Tibial nerve (tissue), 4 donors: ENCODE measurements around the gene USP13.

Source experiments
- EP300 ChIP-seq, 2 donors: sonication (generic); formaldehyde crosslinking; IDR thresholded peaks; one replicate each; pipeline ENCODE4 v1.6.1; 2017; ENCODE audit warnings: antibody characterized with exemption in 2 of 2, mild to moderate bottlenecking in 1 of 2
- POLR2A ChIP-seq, 2 donors: fragments of 450-650 bp; IDR thresholded peaks; one replicate each; pipeline ENCODE4 v1.6.1; 2017; ENCODE audit warnings: antibody characterized with exemption in 2 of 2, mild to moderate bottlenecking in 2 of 2, moderate library complexity in 2 of 2
- TF ChIP-seq, protein P1 (sequence below), 5 experiments: fragments of 200-600 bp in 3 of 5; fragments of 450-650 bp in 2 of 5; sonication (generic) in 3 of 5; IDR thresholded peaks; one replicate each; pipeline ENCODE4 v1.5.1; 2016 to 2019; ENCODE audit warnings: antibody characterized with exemption in 5 of 5, mild to moderate bottlenecking in 3 of 5, moderate library complexity in 2 of 5

DNA sequence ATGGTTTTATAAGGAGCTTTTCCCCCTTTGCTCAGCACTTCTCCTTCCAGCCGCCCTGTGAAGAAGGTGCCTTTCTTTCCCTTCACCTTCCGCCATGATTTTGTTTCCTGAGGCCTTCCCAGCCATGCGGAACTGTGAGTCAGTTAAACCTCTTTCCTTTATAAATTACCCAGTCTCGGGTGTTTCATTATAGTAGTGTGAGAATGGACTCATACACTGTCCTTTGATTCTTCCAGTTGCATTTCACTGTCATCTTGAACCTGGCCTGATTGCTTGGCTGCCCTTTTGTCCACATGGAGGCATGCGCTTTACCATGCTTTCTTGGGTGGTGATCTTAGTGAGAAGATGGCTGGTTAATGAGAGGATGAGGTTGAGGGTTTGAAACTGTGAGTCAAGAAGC is 23.2 kb downstream of the USP13 start:
- TF ChIP-seq, protein P1, sequence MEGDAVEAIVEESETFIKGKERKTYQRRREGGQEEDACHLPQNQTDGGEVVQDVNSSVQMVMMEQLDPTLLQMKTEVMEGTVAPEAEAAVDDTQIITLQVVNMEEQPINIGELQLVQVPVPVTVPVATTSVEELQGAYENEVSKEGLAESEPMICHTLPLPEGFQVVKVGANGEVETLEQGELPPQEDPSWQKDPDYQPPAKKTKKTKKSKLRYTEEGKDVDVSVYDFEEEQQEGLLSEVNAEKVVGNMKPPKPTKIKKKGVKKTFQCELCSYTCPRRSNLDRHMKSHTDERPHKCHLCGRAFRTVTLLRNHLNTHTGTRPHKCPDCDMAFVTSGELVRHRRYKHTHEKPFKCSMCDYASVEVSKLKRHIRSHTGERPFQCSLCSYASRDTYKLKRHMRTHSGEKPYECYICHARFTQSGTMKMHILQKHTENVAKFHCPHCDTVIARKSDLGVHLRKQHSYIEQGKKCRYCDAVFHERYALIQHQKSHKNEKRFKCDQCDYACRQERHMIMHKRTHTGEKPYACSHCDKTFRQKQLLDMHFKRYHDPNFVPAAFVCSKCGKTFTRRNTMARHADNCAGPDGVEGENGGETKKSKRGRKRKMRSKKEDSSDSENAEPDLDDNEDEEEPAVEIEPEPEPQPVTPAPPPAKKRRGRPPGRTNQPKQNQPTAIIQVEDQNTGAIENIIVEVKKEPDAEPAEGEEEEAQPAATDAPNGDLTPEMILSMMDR (IDR thresholded peaks at IDR 0.05): no peak
- TF ChIP-seq POLR2A (IDR thresholded peaks at IDR 0.05) (no peak), EP300 (IDR thresholded peaks at IDR 0.05) (no peak)
